HEK293T (cell line): ENCODE data around the gene PFDN4.

Source experiments
- CTCF ChIA-PET: fragments of 350-600 bp; formaldehyde crosslinking; extraction: SDS; loops from one replicate; lab custom pipeline; 2021; ENCODE audit warnings: antibody characterized with exemption, inconsistent platforms; lab: Yijun Ruan, JAX
- POLR2A ChIA-PET: fragments of 350-600 bp; formaldehyde crosslinking; extraction: SDS; loops from one replicate; lab custom pipeline; 2020; ENCODE audit warnings: antibody characterized with exemption, inconsistent platforms; lab: Yijun Ruan, JAX
- DNase-seq: peaks from one replicate; pipeline ENCODE4 v3.0.0; 2012; ENCODE audit warnings: mixed read lengths; ENCODE audit errors: extremely low spot score
- ARNT ChIP-seq: fragments of 450-650 bp; IDR thresholded peaks from 2 replicates; pipeline ENCODE4 v1.6.1; 2017; ENCODE audit warnings: mild to moderate bottlenecking
- BHLHE40 ChIP-seq: fragments of 450-650 bp; IDR thresholded peaks from 2 replicates; pipeline ENCODE4 v1.6.1; 2016; ENCODE audit warnings: mild to moderate bottlenecking, moderate library complexity, borderline replicate concordance
- CTBP1 ChIP-seq: fragments of 450-650 bp; IDR thresholded peaks from 2 replicates; pipeline ENCODE4 v1.6.1; 2016; ENCODE audit warnings: borderline replicate concordance
- ELF4 ChIP-seq: fragments of 450-650 bp; IDR thresholded peaks from 2 replicates; pipeline ENCODE4 v1.6.1; 2017; ENCODE audit warnings: antibody characterized with exemption
- FOXA1 ChIP-seq: fragments of 450-650 bp; IDR thresholded peaks from 2 replicates; pipeline ENCODE4 v1.6.1; 2016; ENCODE audit warnings: mild to moderate bottlenecking
- FOXK2 ChIP-seq: fragments of 450-650 bp; IDR thresholded peaks from 2 replicates; pipeline ENCODE4 v1.6.1; 2016; ENCODE audit warnings: mild to moderate bottlenecking
- FOXM1 ChIP-seq: fragments of 450-650 bp; IDR thresholded peaks from 2 replicates; pipeline ENCODE4 v1.6.1; 2017; ENCODE audit warnings: mild to moderate bottlenecking, borderline replicate concordance
- HDGF ChIP-seq: fragments of 450-650 bp; IDR thresholded peaks from 2 replicates; pipeline ENCODE4 v1.6.1; 2017; ENCODE audit warnings: antibody characterized with exemption, borderline replicate concordance
- L3MBTL2 ChIP-seq: fragments of 450-650 bp; conservative IDR thresholded peaks from 2 replicates; pipeline ENCODE4 v1.6.1; 2016; ENCODE audit warnings: mild to moderate bottlenecking
- LEF1 ChIP-seq: fragments of 450-650 bp; IDR thresholded peaks from 2 replicates; pipeline ENCODE4 v1.6.1; 2017; ENCODE audit warnings: mild to moderate bottlenecking, borderline replicate concordance
- NFRKB ChIP-seq: fragments of 450-650 bp; IDR thresholded peaks from 2 replicates; pipeline ENCODE4 v1.6.1; 2016; ENCODE audit warnings: mild to moderate bottlenecking, moderate library complexity
- PKNOX1 ChIP-seq: fragments of 450-650 bp; IDR thresholded peaks from 2 replicates; pipeline ENCODE4 v1.6.1; 2016
- SP1 ChIP-seq: fragments of 450-650 bp; IDR thresholded peaks from 2 replicates; pipeline ENCODE4 v1.6.1; 2017
- SUZ12 ChIP-seq: fragments of 450-650 bp; IDR thresholded peaks from 2 replicates; pipeline ENCODE4 v1.6.1; 2016; ENCODE audit warnings: mild to moderate bottlenecking
- TARDBP ChIP-seq: fragments of 450-650 bp; IDR thresholded peaks from 2 replicates; pipeline ENCODE4 v1.6.1; 2016
- ZNF384 ChIP-seq: fragments of 450-650 bp; IDR thresholded peaks from 2 replicates; pipeline ENCODE4 v1.6.1; 2016

Gene PFDN4

GRCh38 chr20:54207743-54208547 is at the start of gene PFDN4:
Gene PFDN4, plus strand, starts transcription at chr20:54208087. Its CDS starts 14 bp downstream, at chr20:54208101.
- CTCF ChIA-PET = interaction anchor here (0.6 to 2.0 kb wide), 5 partner anchors 9 to 845 kb away, joined by 3 to 9 read pairs (median 4); no protein-coding TSS in a partner anchor
- POLR2A ChIA-PET = interaction anchor here (1.0 to 1.3 kb wide), 2 partner anchors 114 to 389 kb away, joined by 3 read pairs; no protein-coding TSS in a partner anchor
- peak; percentile 90 for DNase-seq
- peak; percentile 64; the same call in 1 of the 2 replicates for TF ChIP-seq TARDBP
- no peak for TF ChIP-seq FOXM1
- no peak for TF ChIP-seq ZNF384
- no peak for TF ChIP-seq ELF4
- no peak for TF ChIP-seq PKNOX1
- TF ChIP-seq HDGF = no peak
- peak; percentile 88 for TF ChIP-seq BHLHE40
- TF ChIP-seq FOXA1 = no peak
- peak; percentile 58 for TF ChIP-seq NFRKB
- TF ChIP-seq L3MBTL2 = no peak
- TF ChIP-seq LEF1 = peak; percentile 95
- TF ChIP-seq FOXK2 = peak; percentile 95
- no peak; the same call in 1 of the 2 replicates for TF ChIP-seq SP1
- TF ChIP-seq CTBP1 = no peak

GRCh38 chr20:54158226-54158625 is 49.7 kb upstream of the PFDN4 start:
- TF ChIP-seq PKNOX1 (no peak), FOXA1 (no peak), L3MBTL2 (no peak), ARNT (no peak), FOXK2 (no peak), TARDBP (no peak), CTBP1 (no peak)
- DNase-seq = no peak
- CTCF ChIA-PET = no interaction called here
- POLR2A ChIA-PET = no interaction called here

GRCh38 chr20:54158856-54159418 is 49.0 kb upstream of the PFDN4 start:
- POLR2A ChIA-PET = no interaction called here

GRCh38 chr20:54160065-54161007 is 47.6 kb upstream of the PFDN4 start:
- ChIA-PET CTCF (no interaction called here), POLR2A (no interaction called here)
- TF ChIP-seq LEF1 (no peak), ARNT (no peak), TARDBP (no peak), PKNOX1 (no peak), HDGF (no peak), SUZ12 (no peak), ZNF384 (no peak), FOXK2 (no peak), L3MBTL2 (no peak), ELF4 (no peak), FOXM1 (no peak), BHLHE40 (no peak)
- DNase-seq = no peak

More at GRCh38 chr20:54158856-54159418, 49.0 kb upstream of the PFDN4 start:
- no peak for DNase-seq
- TF ChIP-seq SP1 = no peak
- TF ChIP-seq FOXA1 = no peak
- no peak for TF ChIP-seq HDGF
- no peak for TF ChIP-seq FOXM1
- TF ChIP-seq ELF4 = no peak
- no peak for TF ChIP-seq NFRKB
- no peak for TF ChIP-seq ARNT
- TF ChIP-seq LEF1 = no peak
- no peak for TF ChIP-seq TARDBP
- CTCF ChIA-PET = no interaction called here

GRCh38 chr20:54161008-54161820 is 46.7 kb upstream of the PFDN4 start:
- ChIA-PET CTCF (no interaction called here), POLR2A (no interaction called here)
- no peak for DNase-seq
- TF ChIP-seq FOXA1 (no peak), FOXM1 (no peak), ARNT (no peak), SP1 (no peak)
